GM21576 (cell line): Measurements from ENCODE around the gene BSN.

Experiments used
- ATAC-seq: cut with Tn5 transposase; IDR thresholded peaks from one replicate; pipeline ENCODE4 v1.9.1; 2021; ENCODE audit warnings: mild to moderate bottlenecking, moderate library complexity; ENCODE audit not compliant: unreplicated experiment

Gene BSN

DNA sequence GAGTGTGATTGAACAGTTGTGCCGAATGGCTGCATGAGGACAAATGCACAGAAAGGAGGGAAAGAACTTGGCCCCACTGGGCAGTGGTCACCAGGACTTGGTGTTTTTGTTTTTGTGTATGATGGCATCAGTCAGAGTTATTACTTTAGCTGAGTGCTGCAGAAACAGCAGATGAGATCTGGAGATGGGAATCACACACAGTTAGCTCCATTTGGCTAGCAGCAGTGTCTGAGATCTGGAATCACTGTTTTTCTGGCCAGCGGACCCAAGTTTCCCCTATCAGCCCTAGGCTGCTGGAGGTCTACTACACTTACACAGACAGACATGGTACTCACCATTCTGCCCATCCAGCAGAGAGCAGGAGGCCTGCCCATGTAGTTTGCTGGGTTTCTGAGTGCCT is 74.0 kb downstream of the BSN start:
- ATAC-seq = no peak

- no peak for ATAC-seq
Measured at GRCh38 chr3:49629451-49629850, 75.2 kb downstream of the BSN start.

DNA sequence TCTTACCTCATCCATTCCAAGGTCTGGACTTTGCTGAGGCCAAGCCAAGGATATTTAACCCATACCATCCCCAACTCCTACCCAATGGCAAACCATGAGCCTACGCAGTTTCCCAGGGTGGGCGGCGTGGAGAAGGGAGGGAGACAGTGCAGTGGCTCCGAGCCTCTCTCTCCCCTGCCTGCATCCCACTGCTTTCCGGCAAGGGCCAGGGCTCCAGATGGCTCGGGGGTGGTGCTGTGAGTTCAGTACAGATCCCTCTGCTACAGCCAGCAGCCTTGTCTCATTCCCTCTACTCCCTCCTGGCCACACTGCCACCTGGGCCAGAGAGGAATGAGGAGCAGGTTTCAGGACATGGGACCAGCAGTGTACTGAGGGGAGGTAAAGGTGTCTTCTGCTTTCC is 75.6 kb downstream of the BSN start:
- no peak for ATAC-seq

- ATAC-seq = no peak
Measured at GRCh38 chr3:49630784-49631183, 76.5 kb downstream of the BSN start.

- ATAC-seq = no peak
Measured at GRCh38 chr3:49634736-49635135, 80.5 kb downstream of the BSN start.

DNA sequence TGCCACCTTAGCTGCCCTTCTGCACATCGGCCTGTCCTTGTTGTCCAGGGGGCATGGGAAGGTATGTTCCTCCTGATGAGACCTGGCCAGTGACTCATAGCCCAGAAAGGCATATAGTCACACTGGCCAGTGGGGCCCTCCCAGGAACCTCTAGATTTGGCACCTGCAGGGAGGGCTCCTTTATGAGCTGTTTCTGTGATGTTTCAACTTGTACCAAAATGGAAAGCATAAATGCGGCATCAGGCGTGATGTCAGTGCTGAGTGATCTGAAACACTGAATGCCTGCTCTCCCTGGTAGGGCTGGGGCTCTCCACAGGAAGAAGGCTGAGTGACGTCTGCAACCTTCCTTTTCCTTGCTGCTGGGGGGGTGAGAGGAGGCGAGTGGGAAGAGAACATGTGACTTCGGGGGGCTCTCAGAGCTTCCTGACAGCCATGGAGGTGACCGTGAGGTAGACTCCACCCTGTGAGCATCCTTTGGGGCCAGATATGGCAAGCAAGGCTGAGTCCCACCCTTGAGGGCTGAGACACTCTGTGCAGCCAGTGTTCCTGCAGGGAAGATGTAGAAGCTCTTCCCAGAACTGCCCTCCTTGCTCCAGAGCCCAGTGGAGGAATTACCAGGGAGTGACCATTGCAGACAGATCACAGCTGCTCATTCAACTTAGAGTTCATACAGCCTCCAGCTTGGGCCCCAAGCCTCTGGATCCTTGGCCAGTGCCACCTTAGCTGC is 82.8 kb downstream of the BSN start:
- no peak for ATAC-seq

DNA sequence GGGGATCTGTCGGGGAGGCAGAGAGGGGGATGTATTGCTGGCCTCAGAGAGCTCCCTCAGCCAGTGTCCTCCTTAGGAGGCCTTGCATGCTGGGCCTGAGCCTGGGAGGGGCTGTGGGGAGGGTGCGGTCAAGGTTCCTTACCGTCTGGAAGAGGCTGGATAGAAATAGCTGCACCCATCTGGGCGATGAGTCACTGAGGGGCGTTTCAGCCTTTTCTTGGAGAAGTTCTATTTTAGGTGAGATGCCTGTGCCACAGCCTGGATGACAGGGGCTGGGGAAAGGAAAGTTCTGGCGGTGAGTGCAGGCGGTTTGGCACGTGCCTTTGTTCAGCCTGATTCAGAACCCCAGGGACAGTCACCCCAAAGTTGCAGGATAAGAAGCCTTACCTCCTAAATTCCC is 84.2 kb downstream of the BSN start:
- ATAC-seq = no peak

DNA sequence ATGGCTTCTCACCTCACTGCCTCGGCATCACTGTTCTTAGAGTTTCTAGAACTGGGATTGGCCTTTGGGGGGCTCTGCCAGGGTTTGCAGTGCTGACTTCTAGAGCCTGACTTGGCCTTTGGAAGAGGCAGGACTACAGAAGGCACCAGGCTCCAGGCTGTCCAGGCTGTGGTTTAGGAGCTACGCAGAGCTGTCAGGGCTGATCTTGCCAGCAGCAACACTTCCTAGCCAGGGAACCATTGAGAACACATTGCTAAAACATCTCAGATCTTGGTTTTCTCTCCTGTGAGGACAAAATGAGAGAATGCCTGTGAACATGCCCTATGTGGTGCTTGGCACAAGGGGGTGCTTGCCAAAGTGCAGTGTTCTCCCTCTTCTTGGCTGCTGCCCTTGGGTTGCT is 85.3 kb downstream of the BSN start:
- no peak for ATAC-seq

DNA sequence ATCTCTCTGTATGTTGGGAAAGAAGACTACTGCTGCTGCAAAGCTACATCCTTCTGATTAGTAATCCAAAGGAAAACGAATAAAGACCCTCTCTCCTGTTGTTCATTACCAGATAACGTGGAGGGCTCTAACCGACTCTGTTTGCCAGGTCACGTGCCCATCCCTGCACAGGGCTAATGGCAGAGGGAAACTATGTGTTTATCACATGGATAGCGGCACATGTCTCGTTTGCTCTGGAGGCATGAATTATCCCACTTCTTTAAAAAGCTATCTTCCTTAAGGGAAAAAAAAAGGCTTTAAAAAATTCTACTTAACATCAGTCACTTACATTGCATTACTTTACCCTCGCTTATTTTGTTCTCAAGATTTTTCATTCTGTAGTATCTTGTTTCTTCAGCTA is 87.0 kb downstream of the BSN start:
- ATAC-seq = no peak

DNA sequence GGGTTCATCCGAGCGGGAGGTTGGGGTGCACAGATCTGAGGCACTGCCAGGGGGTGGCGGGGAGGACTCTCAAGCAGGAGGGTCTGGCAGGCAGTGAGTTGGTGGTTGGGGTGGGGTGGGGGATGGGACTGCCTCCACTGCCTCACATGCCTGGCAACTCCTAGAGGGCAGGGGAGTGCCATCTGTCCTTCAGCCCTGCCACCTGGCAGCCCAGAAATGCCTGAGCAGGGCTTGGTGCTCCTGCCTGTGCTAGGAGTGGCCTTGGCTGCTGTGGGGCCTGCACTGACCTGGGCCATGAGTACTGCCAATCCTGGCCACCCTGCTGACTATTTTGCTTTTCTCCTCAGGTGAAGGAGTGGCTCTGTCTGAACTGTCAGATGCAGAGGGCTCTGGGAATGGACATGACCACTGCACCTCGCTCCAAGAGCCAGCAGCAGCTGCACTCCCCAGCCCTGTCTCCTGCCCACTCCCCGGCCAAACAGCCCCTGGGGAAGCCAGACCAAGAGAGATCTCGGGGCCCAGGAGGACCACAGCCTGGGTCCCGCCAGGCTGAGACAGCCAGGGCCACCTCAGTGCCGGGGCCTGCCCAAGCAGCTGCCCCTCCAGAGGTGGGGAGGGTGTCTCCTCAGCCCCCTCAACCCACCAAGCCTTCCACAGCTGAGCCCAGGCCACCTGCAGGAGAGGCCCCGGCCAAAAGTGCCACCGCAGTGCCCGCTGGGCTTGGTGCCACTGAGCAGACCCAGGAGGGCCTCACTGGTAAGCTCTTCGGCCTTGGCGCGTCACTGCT is 87.8 kb downstream of the BSN start:
- ATAC-seq = no peak

- ATAC-seq = no peak
Measured at GRCh38 chr3:49642708-49643145, 88.5 kb downstream of the BSN start.

DNA sequence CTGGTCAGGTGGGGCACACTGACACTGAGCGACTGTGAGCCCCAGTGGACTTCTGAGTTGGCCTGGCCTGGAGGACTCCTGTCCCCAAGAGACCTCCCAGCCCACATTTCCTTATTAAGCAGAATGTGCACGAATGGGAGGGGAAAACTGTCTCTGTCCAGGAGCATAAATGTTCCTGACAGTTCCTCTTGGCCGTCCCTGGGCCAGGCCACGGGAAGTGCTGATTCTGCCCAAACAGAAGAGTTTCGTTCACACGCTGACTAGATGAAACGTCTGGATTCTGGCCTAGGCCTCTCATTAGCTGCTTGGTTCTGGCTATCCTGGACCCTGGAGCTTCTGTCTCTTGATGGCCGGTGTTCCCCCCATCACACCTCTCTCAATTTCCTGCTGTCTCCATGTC is 90.4 kb downstream of the BSN start:
- ATAC-seq = no peak

GRCh38 chr3:49646236-49646635 is 92.0 kb downstream of the BSN start:
- no peak for ATAC-seq

GRCh38 chr3:49647741-49648140 is 93.5 kb downstream of the BSN start:
- ATAC-seq = no peak

GRCh38 chr3:49648354-49649019 is 94.2 kb downstream of the BSN start:
- no peak for ATAC-seq

DNA sequence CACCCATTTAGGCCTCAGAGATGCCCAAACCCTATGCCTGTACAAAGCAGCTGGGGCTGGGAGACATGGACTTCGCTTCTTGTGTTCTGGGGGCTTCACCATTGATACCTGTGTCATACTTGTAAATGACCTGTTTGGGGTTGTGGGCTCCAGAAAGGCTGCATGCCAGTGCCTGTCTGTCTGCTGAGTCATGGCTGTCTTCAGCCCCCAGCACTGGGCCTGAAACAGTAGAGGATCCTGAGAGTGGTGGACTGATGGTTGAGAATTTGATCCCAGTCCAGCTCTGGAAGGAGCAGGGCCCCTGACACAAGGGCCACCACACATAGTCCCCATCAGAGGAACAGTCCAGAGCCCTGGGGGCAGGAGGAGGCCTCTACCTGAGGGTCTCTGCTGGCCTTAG is 95.3 kb downstream of the BSN start:
- ATAC-seq = no peak

DNA sequence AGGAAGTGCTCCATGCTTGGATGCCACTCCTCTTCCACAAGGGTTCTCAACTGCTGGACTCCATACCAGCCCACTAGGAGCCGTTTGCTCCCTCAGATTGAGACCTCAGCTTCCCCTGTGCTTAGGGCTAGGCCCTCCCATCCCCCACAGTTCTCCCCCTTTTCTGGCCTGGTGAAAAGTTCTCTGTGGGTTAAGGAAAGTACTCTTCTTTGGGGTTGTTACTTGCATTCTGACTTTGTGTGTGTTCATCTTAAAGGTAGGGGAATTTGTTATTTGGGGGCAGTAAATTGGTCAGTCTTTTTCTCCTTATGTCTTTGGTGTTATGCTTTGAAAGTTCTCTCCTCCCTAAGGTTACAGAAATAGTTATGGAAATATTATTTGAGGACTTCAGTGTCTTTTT is 95.9 kb downstream of the BSN start:
- no peak for ATAC-seq

DNA sequence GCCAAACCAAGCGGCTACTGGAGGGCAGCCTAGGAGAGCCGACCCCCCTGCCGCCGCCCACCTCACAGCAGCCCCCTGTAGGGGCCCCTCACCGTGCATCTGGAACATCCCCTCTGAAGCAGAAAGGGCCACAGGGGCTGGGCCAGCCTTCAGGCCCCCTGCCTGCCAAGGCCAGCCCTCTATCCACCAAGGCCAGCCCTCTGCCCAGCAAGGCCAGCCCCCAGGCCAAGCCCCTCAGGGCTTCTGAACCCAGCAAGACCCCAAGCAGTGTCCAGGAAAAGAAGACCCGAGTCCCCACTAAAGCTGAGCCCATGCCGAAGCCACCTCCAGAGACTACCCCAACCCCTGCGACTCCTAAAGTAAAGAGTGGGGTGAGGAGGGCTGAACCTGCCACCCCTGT is 96.4 kb downstream of the BSN start:
- no peak for ATAC-seq

- ATAC-seq = no peak
Measured at GRCh38 chr3:49652218-49652902, 98.1 kb downstream of the BSN start.

- no peak for ATAC-seq
Measured at GRCh38 chr3:49652903-49653415, 98.7 kb downstream of the BSN start.

DNA sequence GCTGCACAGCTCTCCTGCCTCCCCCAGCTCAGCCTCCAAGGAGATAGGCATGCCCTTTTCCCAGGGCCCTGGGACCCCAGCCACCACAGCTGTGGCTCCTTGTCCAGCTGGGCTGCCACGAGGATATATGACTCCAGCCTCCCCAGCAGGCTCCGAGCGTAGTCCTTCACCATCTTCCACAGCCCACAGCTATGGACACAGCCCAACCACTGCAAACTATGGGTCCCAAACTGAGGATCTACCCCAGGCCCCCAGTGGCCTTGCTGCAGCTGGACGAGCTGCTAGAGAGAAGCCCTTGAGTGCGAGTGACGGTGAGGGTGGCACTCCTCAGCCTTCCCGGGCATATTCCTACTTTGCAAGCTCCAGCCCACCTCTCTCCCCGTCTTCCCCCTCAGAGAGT is 99.3 kb downstream of the BSN start:
- no peak for ATAC-seq
